Glutamatergic neuron (in vitro differentiated cells): ENCODE measurements around the gene KIAA0232. TPM values are rescaled to one million over a fixed set of nuclear protein-coding genes. Genes with fewer than 3 reads are reported as not detected.

ENCODE experiments used
- DNase-seq: peaks from one replicate; pipeline ENCODE4 v3.0.0; 2022
- H3K27ac Mint-ChIP-seq: one replicate; pipeline ENCODE4 v1.8.0; 2020; ENCODE audit warnings: mild to moderate bottlenecking, mixed read lengths, inconsistent platforms; ENCODE audit not compliant: unreplicated experiment
- H3K27me3 Mint-ChIP-seq: one replicate; pipeline ENCODE4 v1.8.0; 2020; ENCODE audit warnings: mild to moderate bottlenecking, moderate library complexity, mixed read lengths, inconsistent platforms; ENCODE audit not compliant: unreplicated experiment
- H3K36me3 Mint-ChIP-seq: one replicate; pipeline ENCODE4 v1.8.0; 2020; ENCODE audit warnings: mild to moderate bottlenecking, mixed read lengths, inconsistent platforms; ENCODE audit not compliant: unreplicated experiment
- H3K4me1 Mint-ChIP-seq: one replicate; pipeline ENCODE4 v1.8.0; 2020; ENCODE audit warnings: mild to moderate bottlenecking, low read depth, mixed read lengths, inconsistent platforms; ENCODE audit not compliant: unreplicated experiment
- H3K4me3 Mint-ChIP-seq: one replicate; pipeline ENCODE4 v1.8.0; 2020; ENCODE audit warnings: mild to moderate bottlenecking, mixed read lengths, inconsistent platforms; ENCODE audit not compliant: unreplicated experiment
- H3K9me3 Mint-ChIP-seq: one replicate; pipeline ENCODE4 v1.8.0; 2020; ENCODE audit warnings: mild to moderate bottlenecking, moderate library complexity, mixed read lengths, inconsistent platforms; ENCODE audit not compliant: unreplicated experiment
- CTCF ChIP-seq: fragments of 200-600 bp; sonication (generic); IDR thresholded peaks from one replicate; pipeline ENCODE4 v1.5.0; 2021; ENCODE audit not compliant: partially characterized antibody, unreplicated experiment
- total RNA-seq: library from RNA; stranded (reverse); fragmentation: NEBNext Ultra II Directional; extraction: Animal tissue kit (Norgen Biotek cat#: 25700); gene quantifications from one replicate; pipeline ENCODE4 v1.2.1, GENCODE V29; 2021; ENCODE audit not compliant: unreplicated experiment

KIAA0232 gene
- total RNA-seq, 1 donor from 2014 or later: 64.4 TPM

DNA sequence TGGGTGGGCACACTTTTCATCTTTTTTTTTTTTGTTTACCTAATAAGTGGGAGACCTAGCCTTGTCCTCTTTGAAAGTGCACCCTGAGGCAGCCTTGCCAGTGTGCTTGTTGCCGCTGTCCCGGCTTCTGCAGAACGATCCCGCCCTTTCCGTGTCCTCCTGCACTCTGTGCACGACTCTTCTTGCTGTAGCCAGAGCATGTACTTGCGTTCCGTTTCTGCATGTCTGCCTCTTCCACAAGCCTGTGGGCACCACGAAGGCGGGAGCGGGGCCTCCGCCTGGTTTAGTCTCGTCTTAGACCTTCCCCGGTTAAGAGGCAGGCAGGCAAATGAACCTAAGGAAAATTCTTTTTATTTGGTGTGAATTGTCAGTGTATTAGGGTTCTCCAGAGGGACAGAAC lies 94.5 kb downstream of the KIAA0232 start:
- no peak for TF ChIP-seq CTCF
- peak overlapping the region; percentile 64 for H3K27ac Mint-ChIP-seq
- peaks cover 26% of the 10 kb centered on the region for H3K36me3 Mint-ChIP-seq

DNA sequence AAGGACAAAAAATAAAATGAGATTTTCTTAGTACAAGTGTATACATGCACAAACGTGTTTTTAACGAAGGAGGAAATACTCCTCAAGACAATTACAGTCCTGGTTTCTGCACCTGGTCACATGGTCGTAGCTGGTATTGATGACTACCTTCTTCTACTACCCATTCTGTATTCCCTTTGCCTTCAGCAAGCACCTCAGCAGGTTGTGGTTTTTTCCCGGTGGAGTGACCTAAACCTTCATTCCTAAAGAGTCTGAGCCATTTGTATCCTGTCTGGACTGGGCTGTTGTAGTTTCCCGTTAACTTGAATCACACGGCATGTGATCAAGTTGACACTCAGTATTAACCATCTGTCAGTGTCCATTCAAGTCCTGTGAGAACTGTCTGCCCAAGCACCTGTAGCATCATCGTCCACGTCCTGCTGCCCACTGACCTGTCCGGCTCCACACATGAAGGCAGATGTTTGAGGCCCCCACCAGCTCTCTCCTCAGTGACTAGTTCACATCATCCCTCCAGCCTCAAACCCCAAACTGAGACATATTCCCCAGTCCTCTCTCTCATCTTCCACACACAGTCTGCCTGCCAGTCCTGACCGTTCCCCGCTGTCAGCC lies 96.0 kb downstream of the KIAA0232 start:
- Mint-ChIP-seq H3K4me1 (peaks cover 19% of the 10 kb centered on the region), H3K27ac (peak overlapping the region; percentile 2), H3K27me3 (peaks cover 2% of the 10 kb centered on the region), H3K9me3 (peaks cover 17% of the 10 kb centered on the region), H3K4me3 (no peak overlapping the region), H3K36me3 (peaks cover 26% of the 10 kb centered on the region)
- no peak for DNase-seq
- TF ChIP-seq CTCF: no peak

More for the DNA sequence above, 94.5 kb downstream of the KIAA0232 start:
- Mint-ChIP-seq H3K9me3 (peaks cover 17% of the 10 kb centered on the region), H3K4me1 (peaks cover 17% of the 10 kb centered on the region), H3K27me3 (peaks cover 2% of the 10 kb centered on the region), H3K4me3 (no peak overlapping the region)
- no peak for DNase-seq

- DNase-seq: no peak
- no peak overlapping the region for H3K27ac Mint-ChIP-seq
- peaks cover 2% of the 10 kb centered on the region for H3K27me3 Mint-ChIP-seq
- TF ChIP-seq CTCF: no peak
- H3K4me1 Mint-ChIP-seq: peaks cover 19% of the 10 kb centered on the region
- no peak overlapping the region for H3K4me3 Mint-ChIP-seq
- H3K9me3 Mint-ChIP-seq: peaks cover 18% of the 10 kb centered on the region
- peaks cover 26% of the 10 kb centered on the region for H3K36me3 Mint-ChIP-seq
These were observed 98.2 kb downstream of the KIAA0232 start for GRCh38 chr4:6880691-6881090.

DNA sequence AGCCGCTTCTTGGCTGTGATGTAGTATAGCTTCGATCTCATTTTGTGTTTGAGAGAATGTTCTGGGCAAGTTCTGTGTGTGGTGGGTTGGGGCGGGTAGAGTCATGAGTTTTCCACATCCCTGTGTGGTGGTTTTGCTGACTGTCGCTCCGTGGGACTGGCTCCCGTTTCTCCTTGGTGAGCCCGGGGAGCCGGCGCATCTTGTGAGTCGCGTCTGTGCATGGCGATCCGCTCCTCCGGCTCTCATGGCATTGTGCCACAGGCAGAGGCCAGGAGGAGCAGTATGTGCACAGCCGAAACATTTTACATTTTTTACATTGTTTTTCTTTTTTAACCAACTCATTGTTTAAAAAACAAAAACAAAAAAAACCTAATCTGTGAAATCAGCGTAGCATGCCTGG lies 99.4 kb downstream of the KIAA0232 start:
- DNase-seq: no peak
- TF ChIP-seq CTCF: no peak
- H3K4me3 Mint-ChIP-seq: no peak overlapping the region
- peaks cover 2% of the 10 kb centered on the region for H3K27me3 Mint-ChIP-seq
- peaks cover 18% of the 10 kb centered on the region for H3K36me3 Mint-ChIP-seq
- peaks cover 12% of the 10 kb centered on the region for H3K9me3 Mint-ChIP-seq
- no peak overlapping the region for H3K27ac Mint-ChIP-seq
- peaks cover 14% of the 10 kb centered on the region for H3K4me1 Mint-ChIP-seq

DNA sequence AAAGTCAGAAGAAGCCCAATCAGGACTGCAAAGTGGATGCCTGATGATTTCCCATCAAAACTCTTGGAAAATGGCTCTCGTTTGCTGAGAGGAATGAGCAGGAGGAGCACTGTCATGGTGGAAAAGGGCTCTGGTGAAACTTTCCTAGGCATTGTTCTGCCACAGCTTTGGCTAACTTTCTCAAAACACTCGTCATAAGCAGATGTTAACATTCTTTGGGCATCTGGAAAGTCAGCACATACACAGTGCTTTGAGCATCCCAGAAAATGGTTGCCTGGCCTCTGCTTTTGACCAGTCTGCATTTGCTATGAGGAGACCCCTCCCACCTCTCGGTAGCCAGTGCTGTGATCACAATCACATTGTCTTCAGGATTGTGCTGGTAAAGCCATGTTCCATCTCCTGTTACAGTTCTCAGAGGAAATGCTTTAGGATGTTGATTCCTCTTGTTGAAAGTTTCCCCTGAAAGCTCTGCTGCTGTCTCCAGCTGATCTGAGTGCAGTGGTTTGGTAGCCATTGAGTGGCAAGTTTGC lies 101.9 kb downstream of the KIAA0232 start:
- Mint-ChIP-seq H3K4me1 (peaks cover 4% of the 10 kb centered on the region), H3K9me3 (peaks cover 6% of the 10 kb centered on the region), H3K4me3 (no peak overlapping the region), H3K27ac (no peak overlapping the region), H3K27me3 (no peaks in the 10 kb centered on the region), H3K36me3 (peaks cover under 1% of the 10 kb centered on the region)
- DNase-seq: no peak
- TF ChIP-seq CTCF: no peak
